ENCODE measurements around the gene COL6A5. TPM values are rescaled to one million over a fixed set of nuclear protein-coding genes. Genes with fewer than 3 reads are reported as not detected.

COL6A5 gene
- total and polyA plus RNA-seq, 2 donors (not counting 3 experiments of a cell fraction or from before 2014, with no cell fraction given), result not detected

- dilution Hi-C loops (cut with MboI; ENCODE audit: extremely low pct_ligation_motif_present, low sequenced_read_pairs) (no loop called here), intact Hi-C loops (cut with micrococcal nuclease) (no loop called here)
- Histone ChIP-seq H3K9me3 (replicated peaks; ENCODE audit: control insufficient read depth, insufficient read depth, low read length) (no peaks in the 10 kb centered on the region), H3K9me1 (replicated peaks; ENCODE audit: control insufficient read depth, extremely low read depth, insufficient read depth, low read length) (no peaks in the 10 kb centered on the region), H3K4me1 (ENCODE audit: control insufficient read depth, extremely low read depth, insufficient read depth, low read length) (no peaks in the 10 kb centered on the region), H3K4me2 (ENCODE audit: insufficient read depth, low read length) (no peak overlapping the region), H3K27ac (ENCODE audit: insufficient read depth, low read depth, low read length) (no peak overlapping the region), H2AFZ (ENCODE audit: low read depth, low read length) (no peak overlapping the region), H3K36me3 (ENCODE audit: control insufficient read depth in 2 of 2, extremely low read depth in 1 of 2, insufficient read depth in 2 of 2, low read length in 2 of 2) (no peaks in the 10 kb centered on the region), H3K27me3 (ENCODE audit: control insufficient read depth in 2 of 2, insufficient read depth in 2 of 2, low read length in 2 of 2) (no peaks in the 10 kb centered on the region), H3K9ac (replicated peaks; ENCODE audit: extremely low read depth, insufficient read depth, low read length) (no peak overlapping the region), H3K4me3 (replicated peaks in 1 of 3; ENCODE audit: insufficient read depth in 1 of 3, low read depth in 1 of 3, low read length in 3 of 3) (no peak overlapping the region), H3K79me2 (ENCODE audit: control insufficient read depth, insufficient read depth, low read length) (no peaks in the 10 kb centered on the region), H4K20me1 (replicated peaks; ENCODE audit: control insufficient read depth, extremely low read depth, insufficient read depth, low read length) (no peaks in the 10 kb centered on the region)
- TF ChIP-seq JUN (IDR thresholded peaks at IDR 0.05; ENCODE audit: borderline replicate concordance, insufficient read depth, insufficient read length, low read depth) (no peak), MAX (IDR thresholded peaks at IDR 0.05; ENCODE audit: insufficient read depth, insufficient read length) (no peak), EZH2 (IDR thresholded peaks at IDR 0.05; ENCODE audit: borderline replicate concordance, low read depth, low read length, severe bottlenecking) (no peak), POLR2AphosphoS5 (IDR thresholded peaks at IDR 0.05; ENCODE audit: insufficient read depth, low read depth, low read length) (no peak), FOS (IDR thresholded peaks at IDR 0.05; ENCODE audit: borderline replicate concordance, insufficient read depth, low read length) (no peak)
- TF ChIP-seq, protein P1, sequence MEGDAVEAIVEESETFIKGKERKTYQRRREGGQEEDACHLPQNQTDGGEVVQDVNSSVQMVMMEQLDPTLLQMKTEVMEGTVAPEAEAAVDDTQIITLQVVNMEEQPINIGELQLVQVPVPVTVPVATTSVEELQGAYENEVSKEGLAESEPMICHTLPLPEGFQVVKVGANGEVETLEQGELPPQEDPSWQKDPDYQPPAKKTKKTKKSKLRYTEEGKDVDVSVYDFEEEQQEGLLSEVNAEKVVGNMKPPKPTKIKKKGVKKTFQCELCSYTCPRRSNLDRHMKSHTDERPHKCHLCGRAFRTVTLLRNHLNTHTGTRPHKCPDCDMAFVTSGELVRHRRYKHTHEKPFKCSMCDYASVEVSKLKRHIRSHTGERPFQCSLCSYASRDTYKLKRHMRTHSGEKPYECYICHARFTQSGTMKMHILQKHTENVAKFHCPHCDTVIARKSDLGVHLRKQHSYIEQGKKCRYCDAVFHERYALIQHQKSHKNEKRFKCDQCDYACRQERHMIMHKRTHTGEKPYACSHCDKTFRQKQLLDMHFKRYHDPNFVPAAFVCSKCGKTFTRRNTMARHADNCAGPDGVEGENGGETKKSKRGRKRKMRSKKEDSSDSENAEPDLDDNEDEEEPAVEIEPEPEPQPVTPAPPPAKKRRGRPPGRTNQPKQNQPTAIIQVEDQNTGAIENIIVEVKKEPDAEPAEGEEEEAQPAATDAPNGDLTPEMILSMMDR (IDR thresholded peaks at IDR 0.05; ENCODE audit: extremely low read depth in 1 of 2, insufficient read depth in 1 of 2, low read depth in 1 of 2, low read length in 2 of 2), result no peak
- BruUV-seq (replicated peaks), result no TSS peak
- no peak for DNase-seq (ENCODE audit: low read depth, low spot score)
- POLR2A ChIA-PET, result no interaction called here
- no peak for FAIRE-seq
- CTCF ChIA-PET, result interaction anchor here (0.6 to 1.1 kb wide), 3 partner anchors 21 to 229 kb away, joined by 3 read pairs; no protein-coding TSS in a partner anchor
These were observed 159.2 kb downstream of the COL6A5 start for GRCh38 chr3:130504701-130505100.

All from endothelial cell of umbilical vein (primary cell).